ENCODE data around the gene SPATA31C1.

Gene SPATA31C1

DNA sequence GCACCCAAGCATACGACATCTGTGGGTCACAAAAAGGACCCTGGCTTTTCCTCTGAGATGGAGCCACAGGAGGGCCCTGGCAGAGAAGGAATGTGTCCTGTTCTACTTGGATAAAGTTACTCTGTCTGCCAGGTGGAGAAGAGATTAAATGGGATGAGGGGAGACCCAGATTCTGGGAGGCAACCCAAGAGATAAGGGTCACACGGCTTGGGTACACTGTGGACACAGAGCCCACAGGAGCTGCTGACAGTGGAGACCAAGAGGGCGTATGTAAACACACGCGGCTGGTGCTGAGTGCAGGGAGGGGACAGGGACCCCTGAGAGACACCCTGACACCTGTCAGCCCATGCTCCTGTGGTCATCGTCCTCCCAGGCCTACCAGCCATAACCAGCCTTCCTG lies 50.4 kb downstream of the SPATA31C1 start:
- TF ChIP-seq, protein P1, sequence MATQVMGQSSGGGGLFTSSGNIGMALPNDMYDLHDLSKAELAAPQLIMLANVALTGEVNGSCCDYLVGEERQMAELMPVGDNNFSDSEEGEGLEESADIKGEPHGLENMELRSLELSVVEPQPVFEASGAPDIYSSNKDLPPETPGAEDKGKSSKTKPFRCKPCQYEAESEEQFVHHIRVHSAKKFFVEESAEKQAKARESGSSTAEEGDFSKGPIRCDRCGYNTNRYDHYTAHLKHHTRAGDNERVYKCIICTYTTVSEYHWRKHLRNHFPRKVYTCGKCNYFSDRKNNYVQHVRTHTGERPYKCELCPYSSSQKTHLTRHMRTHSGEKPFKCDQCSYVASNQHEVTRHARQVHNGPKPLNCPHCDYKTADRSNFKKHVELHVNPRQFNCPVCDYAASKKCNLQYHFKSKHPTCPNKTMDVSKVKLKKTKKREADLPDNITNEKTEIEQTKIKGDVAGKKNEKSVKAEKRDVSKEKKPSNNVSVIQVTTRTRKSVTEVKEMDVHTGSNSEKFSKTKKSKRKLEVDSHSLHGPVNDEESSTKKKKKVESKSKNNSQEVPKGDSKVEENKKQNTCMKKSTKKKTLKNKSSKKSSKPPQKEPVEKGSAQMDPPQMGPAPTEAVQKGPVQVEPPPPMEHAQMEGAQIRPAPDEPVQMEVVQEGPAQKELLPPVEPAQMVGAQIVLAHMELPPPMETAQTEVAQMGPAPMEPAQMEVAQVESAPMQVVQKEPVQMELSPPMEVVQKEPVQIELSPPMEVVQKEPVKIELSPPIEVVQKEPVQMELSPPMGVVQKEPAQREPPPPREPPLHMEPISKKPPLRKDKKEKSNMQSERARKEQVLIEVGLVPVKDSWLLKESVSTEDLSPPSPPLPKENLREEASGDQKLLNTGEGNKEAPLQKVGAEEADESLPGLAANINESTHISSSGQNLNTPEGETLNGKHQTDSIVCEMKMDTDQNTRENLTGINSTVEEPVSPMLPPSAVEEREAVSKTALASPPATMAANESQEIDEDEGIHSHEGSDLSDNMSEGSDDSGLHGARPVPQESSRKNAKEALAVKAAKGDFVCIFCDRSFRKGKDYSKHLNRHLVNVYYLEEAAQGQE (IDR thresholded peaks at IDR 0.05; ENCODE audit: insufficient read depth in 1 of 2, low read depth in 2 of 2, low read length in 2 of 2): no peak
- no peak for TF ChIP-seq FOXP2 (optimal IDR thresholded peaks at IDR 0.05; ENCODE audit: borderline replicate concordance, extremely low read depth, extremely low read length, insufficient read depth)
- no peak for TF ChIP-seq POLR2AphosphoS5 (IDR thresholded peaks at IDR 0.05; ENCODE audit: low read depth, low read length)
- no peak for TF ChIP-seq SIN3A (IDR thresholded peaks at IDR 0.05; ENCODE audit: borderline replicate concordance, insufficient read depth, low read length)
- TF ChIP-seq TAF1 (IDR thresholded peaks at IDR 0.05; ENCODE audit: borderline replicate concordance, insufficient read depth, low read length): no peak

DNA sequence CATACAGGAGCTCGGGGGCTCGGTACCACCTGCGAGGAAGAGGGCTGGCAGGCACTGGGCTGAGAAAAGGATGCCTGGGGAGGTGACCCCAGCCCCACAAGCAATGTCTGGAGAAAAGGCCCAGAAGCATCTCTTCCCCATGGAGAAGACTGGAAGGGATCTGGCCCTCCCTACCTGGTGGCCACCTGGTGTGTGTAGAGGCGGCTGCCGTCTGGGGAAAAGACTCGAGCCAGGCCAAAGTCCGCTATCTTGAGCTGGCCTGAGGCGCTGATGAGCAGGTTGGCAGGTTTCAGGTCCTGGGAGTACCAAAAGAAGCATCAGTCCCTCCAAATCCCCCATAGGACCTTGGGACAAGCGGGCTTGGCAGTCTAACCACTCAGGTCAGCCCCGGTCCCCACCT lies 52.8 kb downstream of the SPATA31C1 start:
- TF ChIP-seq SIN3A (IDR thresholded peaks at IDR 0.05; ENCODE audit: borderline replicate concordance, insufficient read depth, low read length): no peak
- TF ChIP-seq, protein P1 (IDR thresholded peaks at IDR 0.05; ENCODE audit: insufficient read depth in 1 of 2, low read depth in 2 of 2, low read length in 2 of 2): no peak
- no peak for TF ChIP-seq POLR2AphosphoS5 (IDR thresholded peaks at IDR 0.05; ENCODE audit: low read depth, low read length)
- no peak for TF ChIP-seq TAF1 (IDR thresholded peaks at IDR 0.05; ENCODE audit: borderline replicate concordance, insufficient read depth, low read length)
- TF ChIP-seq FOXP2 (optimal IDR thresholded peaks at IDR 0.05; ENCODE audit: borderline replicate concordance, extremely low read depth, extremely low read length, insufficient read depth): no peak

DNA sequence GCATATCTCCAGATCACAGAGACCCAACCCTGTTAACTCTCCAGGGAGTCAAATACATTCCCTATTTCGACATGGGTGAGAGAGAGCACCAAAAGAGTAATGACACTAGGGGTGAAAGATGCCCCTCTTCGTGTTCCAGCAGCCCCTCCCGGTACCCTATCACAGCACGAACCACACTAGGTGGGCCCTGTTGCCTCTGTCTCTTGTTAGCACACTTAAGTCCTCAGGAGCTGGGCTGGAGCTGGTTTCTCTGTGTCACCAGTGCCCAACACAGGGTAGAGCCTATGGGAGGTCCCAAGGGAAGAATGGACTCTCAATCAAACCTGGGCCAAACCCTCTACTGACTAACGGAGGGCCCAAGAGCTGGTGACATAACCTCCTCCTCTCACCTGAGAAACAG lies 55.4 kb downstream of the SPATA31C1 start:
- TF ChIP-seq TAF1 (IDR thresholded peaks at IDR 0.05; ENCODE audit: borderline replicate concordance, insufficient read depth, low read length) (no peak), SIN3A (IDR thresholded peaks at IDR 0.05; ENCODE audit: borderline replicate concordance, insufficient read depth, low read length) (no peak), POLR2AphosphoS5 (IDR thresholded peaks at IDR 0.05; ENCODE audit: low read depth, low read length) (no peak), FOXP2 (optimal IDR thresholded peaks at IDR 0.05; ENCODE audit: borderline replicate concordance, extremely low read depth, extremely low read length, insufficient read depth) (no peak)
- TF ChIP-seq, protein P1 (IDR thresholded peaks at IDR 0.05; ENCODE audit: insufficient read depth in 1 of 2, low read depth in 2 of 2, low read length in 2 of 2): no peak

Data from PFSK-1 (cell line).